ENCODE data around the gene LMX1A.
A peak's percentile ranks its signal among the peaks of the same experiment; 100 is the strongest.

LMX1A gene

GRCh38 chr1:165189913-165190312 is 166.6 kb downstream of the LMX1A start:
- in situ Hi-C loops (cut with HindIII; ENCODE audit: low pct_ligation_motif_present, low pct_unique_long_range_greater_than_20kb, low sequenced_read_pairs): no loop called here

DNA sequence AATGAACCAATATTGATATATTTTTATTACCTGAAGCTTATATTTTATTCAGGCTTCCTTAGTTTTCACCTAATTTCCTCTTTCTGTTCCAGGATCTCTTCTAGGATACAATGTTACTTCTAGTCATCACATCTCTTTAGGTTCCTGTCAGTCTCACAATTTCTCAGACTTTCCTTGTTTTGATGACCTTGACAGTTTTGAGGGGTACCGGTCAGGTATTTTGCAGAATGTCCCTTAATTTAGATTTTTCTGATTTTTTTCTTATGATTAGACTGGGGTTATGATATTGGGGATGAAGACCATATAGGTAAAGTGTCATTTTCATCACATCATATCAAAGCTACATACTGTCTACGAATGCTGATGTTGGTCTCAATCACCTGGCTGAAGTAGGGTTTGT is 167.5 kb downstream of the LMX1A start:
- in situ Hi-C loops (cut with HindIII; ENCODE audit: low pct_ligation_motif_present, low pct_unique_long_range_greater_than_20kb, low sequenced_read_pairs): no loop called here
- no peak for DNase-seq

More at GRCh38 chr1:165189913-165190312, 166.6 kb downstream of the LMX1A start:
- DNase-seq: no peak

- in situ Hi-C loops (cut with HindIII; ENCODE audit: low pct_ligation_motif_present, low pct_unique_long_range_greater_than_20kb, low sequenced_read_pairs): no loop called here
- DNase-seq: no peak
These were observed 169.2 kb downstream of the LMX1A start for GRCh38 chr1:165187031-165188009.

DNA sequence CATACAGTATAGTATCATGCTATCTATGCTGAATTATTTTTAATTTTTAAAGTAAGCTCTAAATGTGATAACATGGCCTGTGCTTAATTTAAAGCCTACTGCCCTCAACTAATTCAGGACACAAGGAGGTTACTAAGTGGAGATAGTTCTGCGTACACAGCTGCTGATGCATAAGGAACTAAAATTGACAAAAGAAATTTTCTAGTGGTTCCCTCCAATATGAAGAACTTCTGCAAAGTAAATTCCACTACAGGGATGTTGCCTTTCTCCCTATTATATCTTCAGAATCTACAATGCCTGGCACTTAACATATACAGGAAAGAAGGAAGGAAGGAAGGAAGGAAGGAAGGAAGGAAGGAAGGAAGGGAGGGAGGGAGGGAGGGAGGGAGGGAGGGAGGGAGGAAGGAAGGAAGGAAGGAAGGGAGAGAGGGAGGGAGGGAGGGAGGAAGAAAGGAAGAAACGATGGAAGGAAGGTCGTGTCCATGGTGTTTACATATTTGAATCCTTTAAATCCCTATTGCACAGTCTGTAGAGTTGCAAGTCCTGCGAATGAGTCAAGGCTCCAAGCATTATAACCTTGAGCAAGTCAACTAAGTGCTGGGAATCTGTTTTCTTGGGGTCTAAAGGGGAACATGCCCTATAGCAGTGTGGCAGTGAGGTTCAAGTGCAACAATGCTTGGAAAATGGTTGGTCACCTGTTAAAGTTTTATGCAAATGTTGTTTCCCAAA is 171.2 kb downstream of the LMX1A start:
- DNase-seq: no peak
- in situ Hi-C loops (cut with HindIII; ENCODE audit: low pct_ligation_motif_present, low pct_unique_long_range_greater_than_20kb, low sequenced_read_pairs): no loop called here

DNA sequence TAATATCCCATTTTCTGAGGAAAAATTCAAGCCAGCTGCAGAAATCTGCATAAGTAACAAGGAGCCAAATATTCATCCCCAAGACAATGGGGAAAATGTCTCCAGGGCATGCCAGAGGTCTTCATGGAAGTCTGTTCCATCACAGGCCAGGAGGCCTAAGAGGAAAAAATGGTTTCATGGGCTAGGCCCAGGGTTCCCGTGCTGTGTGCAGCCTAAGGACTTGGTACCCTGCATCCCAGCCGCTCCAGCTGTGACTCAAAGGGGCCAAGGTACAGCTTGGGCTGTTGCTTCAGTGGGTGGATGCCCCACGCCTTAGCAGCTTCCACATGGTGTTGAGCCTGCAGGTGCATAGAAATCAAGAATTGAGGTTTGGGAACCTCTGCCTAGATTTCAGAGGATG is 173.5 kb downstream of the LMX1A start:
- DNase-seq: no peak
- in situ Hi-C loops (cut with HindIII; ENCODE audit: low pct_ligation_motif_present, low pct_unique_long_range_greater_than_20kb, low sequenced_read_pairs): no loop called here

DNA sequence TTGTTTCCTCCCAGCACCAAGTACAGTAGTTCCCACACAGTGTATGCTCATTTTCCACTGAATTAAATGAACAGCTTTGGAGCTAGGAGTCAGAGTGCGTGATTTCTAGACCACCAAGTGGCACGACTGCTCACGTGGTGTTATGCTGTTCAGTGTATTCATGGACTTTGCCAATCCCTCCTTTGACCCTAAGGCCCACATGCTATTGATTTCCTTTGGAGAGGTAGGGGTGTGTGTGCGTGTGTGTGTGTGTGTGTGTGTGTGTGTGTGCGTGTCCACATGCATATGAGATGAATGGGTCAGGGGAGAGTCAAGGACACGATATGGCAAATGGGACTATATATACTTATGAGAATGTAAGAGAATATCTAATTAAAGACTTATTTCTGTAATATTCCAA is 177.2 kb downstream of the LMX1A start:
- no peak for DNase-seq
- in situ Hi-C loops (cut with HindIII; ENCODE audit: low pct_ligation_motif_present, low pct_unique_long_range_greater_than_20kb, low sequenced_read_pairs): no loop called here

DNA sequence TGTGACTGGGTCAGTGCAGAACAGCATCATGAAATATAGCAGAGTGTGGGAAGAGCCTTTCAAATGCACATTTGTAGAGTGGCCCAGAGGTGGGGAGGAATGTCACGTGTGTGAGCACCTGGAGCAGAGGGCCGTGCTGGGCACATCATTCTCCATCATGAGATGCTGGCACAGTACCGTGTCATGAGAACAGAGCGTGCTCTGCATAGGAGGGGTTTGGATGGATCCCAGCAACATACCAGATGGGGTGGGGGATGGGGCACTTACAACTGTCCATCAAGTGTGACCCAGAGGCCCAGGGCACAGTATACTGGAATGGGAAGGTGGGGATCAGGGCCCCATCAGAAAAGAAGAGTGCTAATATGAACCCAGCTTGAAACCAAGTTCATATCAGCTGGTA is 182.0 kb downstream of the LMX1A start:
- no peak for DNase-seq
- in situ Hi-C loops (cut with HindIII; ENCODE audit: low pct_ligation_motif_present, low pct_unique_long_range_greater_than_20kb, low sequenced_read_pairs): no loop called here

- in situ Hi-C loops (cut with HindIII; ENCODE audit: low pct_ligation_motif_present, low pct_unique_long_range_greater_than_20kb, low sequenced_read_pairs): no loop called here
- no peak for DNase-seq
These were observed 182.7 kb downstream of the LMX1A start for GRCh38 chr1:165173818-165174217.

DNA sequence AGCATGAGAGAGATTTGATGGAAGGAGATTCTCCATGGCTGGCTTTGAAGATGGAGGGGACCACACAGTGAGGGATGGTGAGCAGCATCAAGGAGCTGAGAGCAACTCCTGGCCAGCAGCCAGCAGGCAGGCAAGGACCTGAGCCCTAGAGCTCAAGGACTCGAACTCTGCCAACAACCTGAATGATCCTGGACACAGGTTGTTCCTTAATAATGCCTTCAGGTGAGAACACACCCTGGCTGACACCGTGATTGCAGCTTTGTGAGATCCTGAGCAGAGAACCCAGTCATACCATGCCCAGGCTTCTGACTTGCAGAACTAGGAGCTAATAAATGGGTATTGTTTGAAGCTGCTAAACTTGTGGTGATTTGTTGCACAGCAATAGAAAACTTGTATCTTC is 183.1 kb downstream of the LMX1A start:
- in situ Hi-C loops (cut with HindIII; ENCODE audit: low pct_ligation_motif_present, low pct_unique_long_range_greater_than_20kb, low sequenced_read_pairs): no loop called here
- DNase-seq: no peak

DNA sequence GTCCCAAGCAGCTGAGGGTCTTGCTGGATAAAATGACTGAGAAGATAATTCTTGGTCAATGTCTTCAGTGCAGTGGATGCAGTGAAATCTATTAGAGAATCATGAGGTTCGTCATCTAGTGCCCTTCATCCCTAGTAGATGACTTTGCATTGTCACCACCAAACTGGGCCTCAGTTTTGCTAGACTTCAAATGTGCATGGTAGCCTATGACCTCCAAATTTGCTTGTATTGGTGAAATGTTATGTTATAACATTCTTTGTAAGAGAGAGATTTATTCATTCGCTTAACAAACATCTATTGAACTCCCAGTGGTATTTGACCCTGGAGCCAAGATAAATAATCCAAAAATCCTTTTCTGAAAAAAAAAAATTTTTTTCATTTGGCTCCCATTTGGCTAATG is 183.8 kb downstream of the LMX1A start:
- DNase-seq: no peak
- in situ Hi-C loops (cut with HindIII; ENCODE audit: low pct_ligation_motif_present, low pct_unique_long_range_greater_than_20kb, low sequenced_read_pairs): no loop called here

GRCh38 chr1:165169729-165170128 is 186.8 kb downstream of the LMX1A start:
- no peak for DNase-seq
- in situ Hi-C loops (cut with HindIII; ENCODE audit: low pct_ligation_motif_present, low pct_unique_long_range_greater_than_20kb, low sequenced_read_pairs): no loop called here

DNA sequence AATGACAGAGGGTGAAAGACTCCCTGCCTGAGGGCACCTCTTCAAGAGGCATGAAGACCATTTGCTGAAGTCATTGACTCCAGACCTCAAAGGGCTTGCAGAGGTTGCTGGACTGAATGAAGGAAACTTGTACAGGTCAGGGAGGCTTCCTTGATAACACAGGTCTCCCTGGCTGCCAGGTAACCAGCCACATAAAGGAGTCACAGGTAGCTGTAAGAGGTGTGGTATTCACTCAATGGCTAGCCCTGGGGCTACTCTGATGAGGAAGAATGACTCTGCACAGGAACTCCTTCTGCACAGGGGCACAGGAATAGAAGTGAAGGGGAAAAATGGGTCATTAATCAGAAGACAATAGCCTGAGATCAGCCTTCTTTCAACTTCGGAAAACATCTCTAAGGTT is 187.5 kb downstream of the LMX1A start:
- no peak for DNase-seq
- in situ Hi-C loops (cut with HindIII; ENCODE audit: low pct_ligation_motif_present, low pct_unique_long_range_greater_than_20kb, low sequenced_read_pairs): no loop called here

DNA sequence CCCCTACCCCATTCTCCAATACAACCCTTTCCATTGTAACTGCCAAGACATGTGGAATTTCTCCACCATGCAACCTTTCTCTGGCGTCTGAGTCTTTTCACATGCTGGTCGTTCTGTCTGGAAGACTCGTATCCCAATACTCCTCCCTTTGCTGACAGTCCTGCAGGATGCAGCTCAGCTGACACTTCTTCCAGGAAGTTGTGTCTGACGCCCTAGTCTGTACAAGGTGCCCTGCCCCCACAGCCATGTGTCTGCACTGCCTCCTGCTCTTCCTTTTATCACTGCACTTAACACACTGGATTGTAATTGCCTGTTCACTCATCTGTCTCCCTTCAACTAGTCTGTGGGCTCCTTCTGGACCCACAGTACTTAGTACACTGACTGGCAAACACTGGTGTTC is 188.0 kb downstream of the LMX1A start:
- in situ Hi-C loops (cut with HindIII; ENCODE audit: low pct_ligation_motif_present, low pct_unique_long_range_greater_than_20kb, low sequenced_read_pairs): no loop called here
- DNase-seq: no peak

- in situ Hi-C loops (cut with HindIII; ENCODE audit: low pct_ligation_motif_present, low pct_unique_long_range_greater_than_20kb, low sequenced_read_pairs): no loop called here
These were observed 193.8 kb downstream of the LMX1A start for GRCh38 chr1:165162671-165163241.

DNA sequence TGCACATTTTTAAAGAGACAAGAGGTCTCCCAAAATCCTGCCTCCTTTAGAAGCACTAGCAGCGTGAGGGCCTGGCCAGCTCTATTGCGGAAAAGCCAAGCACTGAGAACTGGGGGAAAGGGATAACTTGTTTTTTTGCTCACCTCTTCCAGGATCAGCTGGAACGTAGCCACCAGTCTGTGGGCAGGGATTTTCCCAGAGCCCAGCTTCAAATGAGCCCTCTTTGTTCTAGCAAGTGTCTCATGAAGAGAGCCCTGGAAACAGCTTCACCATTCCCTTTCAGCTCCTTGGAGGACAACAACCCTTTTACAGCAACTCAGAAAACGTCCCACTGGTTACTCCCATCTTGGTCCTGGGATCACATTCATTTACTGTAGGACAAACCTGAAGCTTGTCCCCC is 195.4 kb downstream of the LMX1A start:
- DNase-seq: no peak
- in situ Hi-C loops (cut with HindIII; ENCODE audit: low pct_ligation_motif_present, low pct_unique_long_range_greater_than_20kb, low sequenced_read_pairs): no loop called here

More at GRCh38 chr1:165162671-165163241, 193.8 kb downstream of the LMX1A start:
- DNase-seq: no peak

GRCh38 chr1:165153182-165153581 is 203.3 kb downstream of the LMX1A start:
- in situ Hi-C loops (cut with HindIII; ENCODE audit: low pct_ligation_motif_present, low pct_unique_long_range_greater_than_20kb, low sequenced_read_pairs): no loop called here
- DNase-seq: no peak

DNA sequence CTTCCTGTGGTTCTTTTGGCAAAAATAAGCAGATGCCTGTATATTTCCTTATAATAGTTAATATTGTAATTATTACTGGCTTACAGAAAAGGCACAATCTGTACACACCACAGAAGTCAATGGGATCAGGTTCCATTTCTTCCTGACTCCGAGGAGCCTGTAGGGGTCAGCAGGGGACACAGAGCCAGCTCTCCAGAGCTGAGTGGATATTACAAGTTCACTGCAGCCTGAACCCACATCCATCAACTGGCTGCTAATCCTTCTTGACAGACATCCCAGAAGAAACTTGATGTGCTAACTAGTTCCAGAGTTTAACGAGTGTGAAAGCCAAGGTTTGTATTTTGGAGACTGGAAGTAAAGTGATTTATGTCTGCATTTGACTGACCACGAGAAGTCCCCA is 203.8 kb downstream of the LMX1A start:
- peak; percentile 11 for DNase-seq
- in situ Hi-C loops (cut with HindIII; ENCODE audit: low pct_ligation_motif_present, low pct_unique_long_range_greater_than_20kb, low sequenced_read_pairs): no loop called here

DNA sequence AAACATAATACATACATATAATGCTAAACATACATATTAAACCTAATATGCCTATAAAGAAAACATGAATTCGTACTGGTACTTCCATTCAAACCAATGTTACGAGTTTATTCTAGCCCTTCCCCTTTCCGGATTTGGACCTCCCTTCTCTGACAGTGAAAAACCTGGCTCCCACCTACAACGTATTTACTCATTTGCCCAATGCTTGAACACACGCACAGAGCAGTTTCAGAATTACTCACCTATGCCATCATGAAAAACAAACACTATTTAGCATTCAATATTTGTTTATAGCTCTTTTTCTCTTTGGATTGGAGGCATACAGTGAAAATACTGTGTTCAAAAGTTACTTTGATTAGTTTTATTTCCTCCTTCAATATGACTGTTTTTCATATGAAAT is 204.4 kb downstream of the LMX1A start:
- in situ Hi-C loops (cut with HindIII; ENCODE audit: low pct_ligation_motif_present, low pct_unique_long_range_greater_than_20kb, low sequenced_read_pairs): no loop called here
- DNase-seq: no peak

Data from ACHN (cell line).